Astrocyte of the cerebellum (primary cell): ENCODE measurements around the gene PRDM13.
"Not testable (repeated sequence)": the region's sequence is repeated elsewhere in the genome, so short reads cannot be mapped to it uniquely, and the experiment has no call there.

Experiments
- DNase-seq: peaks from one replicate; pipeline ENCODE4 v3.0.0-alpha.2; 2011; ENCODE audit warnings: low read depth
- H3K4me3 ChIP-seq: 2 replicates; pipeline ENCODE4 v1.5.1; 2011; ENCODE audit warnings: mild to moderate bottlenecking, low read depth, low read length, moderate library complexity
- in situ Hi-C: cut with HindIII; loops from 2 replicates; pipeline ENCODE4 v1.10.0; 2017; ENCODE audit warnings: low sequenced_read_pairs
- TF ChIP-seq, protein P1 (sequence below): IDR thresholded peaks from 2 replicates; pipeline ENCODE4 v1.5.1; 2012; ENCODE audit warnings: low read length, low read depth, moderate library complexity, mild to moderate bottlenecking; ENCODE audit errors: missing control alignments

PRDM13 gene

DNA sequence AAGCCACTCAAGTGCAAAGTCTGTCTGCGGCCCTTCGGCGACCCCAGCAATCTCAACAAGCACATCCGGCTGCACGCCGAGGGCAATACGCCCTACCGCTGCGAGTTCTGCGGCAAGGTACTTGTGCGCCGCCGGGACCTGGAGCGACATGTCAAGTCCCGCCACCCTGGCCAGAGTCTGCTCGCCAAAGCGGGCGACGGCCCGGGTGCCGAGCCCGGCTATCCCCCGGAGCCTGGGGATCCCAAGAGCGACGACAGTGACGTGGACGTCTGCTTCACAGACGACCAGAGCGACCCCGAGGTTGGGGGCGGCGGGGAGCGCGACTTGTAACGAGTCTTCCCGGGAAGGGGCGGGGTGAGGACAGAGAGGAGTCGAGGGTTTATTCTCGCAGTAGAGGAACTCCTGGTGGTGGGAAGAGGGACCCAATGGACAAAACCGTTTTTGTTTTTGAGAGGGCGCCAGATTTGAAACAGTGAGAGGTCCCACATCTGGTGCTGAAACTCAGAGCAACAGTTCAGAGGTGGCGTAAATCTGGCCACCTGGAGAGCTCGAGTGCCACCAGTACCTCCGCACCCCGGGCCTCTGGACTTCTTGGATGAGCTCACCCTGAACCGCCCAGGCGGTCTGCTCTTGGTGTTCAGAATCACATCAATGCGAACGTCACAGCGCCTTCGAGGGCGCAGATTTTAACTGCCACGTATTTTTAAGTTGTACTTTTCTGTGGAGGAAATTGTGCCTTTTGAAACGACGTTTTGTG is 8.0 kb downstream of the PRDM13 start:
- in situ Hi-C loops = no loop called here
- TF ChIP-seq, protein P1, sequence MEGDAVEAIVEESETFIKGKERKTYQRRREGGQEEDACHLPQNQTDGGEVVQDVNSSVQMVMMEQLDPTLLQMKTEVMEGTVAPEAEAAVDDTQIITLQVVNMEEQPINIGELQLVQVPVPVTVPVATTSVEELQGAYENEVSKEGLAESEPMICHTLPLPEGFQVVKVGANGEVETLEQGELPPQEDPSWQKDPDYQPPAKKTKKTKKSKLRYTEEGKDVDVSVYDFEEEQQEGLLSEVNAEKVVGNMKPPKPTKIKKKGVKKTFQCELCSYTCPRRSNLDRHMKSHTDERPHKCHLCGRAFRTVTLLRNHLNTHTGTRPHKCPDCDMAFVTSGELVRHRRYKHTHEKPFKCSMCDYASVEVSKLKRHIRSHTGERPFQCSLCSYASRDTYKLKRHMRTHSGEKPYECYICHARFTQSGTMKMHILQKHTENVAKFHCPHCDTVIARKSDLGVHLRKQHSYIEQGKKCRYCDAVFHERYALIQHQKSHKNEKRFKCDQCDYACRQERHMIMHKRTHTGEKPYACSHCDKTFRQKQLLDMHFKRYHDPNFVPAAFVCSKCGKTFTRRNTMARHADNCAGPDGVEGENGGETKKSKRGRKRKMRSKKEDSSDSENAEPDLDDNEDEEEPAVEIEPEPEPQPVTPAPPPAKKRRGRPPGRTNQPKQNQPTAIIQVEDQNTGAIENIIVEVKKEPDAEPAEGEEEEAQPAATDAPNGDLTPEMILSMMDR = no peak
- no peak for DNase-seq
- H3K4me3 ChIP-seq = no peak overlapping the region

DNA sequence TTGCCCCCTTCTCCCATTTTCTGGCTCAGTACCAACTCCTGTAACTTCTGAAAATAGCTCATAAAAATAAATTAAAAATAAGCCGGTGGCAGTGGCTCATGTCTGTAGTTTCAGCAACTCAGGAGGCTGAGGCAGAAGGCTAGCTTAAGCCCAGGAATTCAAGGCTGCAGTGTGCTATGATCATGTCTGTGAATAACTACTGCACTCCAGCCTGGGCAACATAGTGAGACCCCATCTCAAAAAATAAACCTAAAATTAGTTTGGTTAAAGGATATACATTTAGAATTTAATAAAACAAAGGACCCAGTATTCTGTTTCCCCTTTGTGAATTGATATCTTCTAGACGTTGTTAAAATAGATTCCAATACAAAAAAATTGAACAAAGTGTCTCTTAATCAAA is 10.5 kb downstream of the PRDM13 start:
- no peak overlapping the region for H3K4me3 ChIP-seq
- TF ChIP-seq, protein P1 = no peak
- in situ Hi-C loops = no loop called here
- DNase-seq = no peak

DNA sequence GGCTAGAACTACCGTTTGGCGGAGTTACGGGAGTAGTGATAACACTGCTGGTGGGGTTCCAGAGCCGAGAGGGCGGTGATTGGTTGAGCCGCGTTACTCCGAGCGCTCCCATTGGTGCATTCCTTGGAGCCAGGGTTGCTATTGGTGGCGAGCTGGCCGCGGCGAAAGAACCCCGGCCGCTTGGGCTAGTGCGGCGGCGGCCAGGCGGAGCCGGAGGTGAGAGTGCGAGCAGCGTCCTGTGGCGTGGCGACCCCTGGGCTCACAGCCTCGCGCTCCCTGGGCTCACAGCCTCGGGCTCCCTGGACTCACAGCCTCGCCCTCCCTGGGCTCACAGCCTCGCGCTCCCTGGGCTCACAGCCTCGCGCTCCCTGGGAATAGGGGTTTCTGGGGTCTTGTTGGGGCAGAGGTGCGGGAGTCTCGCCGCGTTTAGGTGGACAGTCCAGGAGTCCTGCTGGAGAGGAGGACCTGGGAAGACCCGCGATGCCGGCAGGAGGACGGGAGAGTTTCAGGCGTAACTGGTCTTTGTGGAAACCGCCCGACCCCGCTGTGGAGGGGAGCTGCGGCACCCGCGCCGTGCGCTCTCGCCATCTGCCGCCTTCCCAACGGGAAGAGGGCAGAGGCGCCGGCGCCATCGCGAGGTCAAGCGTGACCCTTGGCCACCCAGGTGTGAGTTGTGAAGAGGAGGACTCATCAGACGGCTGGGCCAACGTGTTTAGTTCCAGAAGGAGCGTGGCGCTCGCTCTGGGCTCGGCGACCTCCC is 12.2 kb downstream of the PRDM13 start:
- in situ Hi-C loops = no loop called here

DNA sequence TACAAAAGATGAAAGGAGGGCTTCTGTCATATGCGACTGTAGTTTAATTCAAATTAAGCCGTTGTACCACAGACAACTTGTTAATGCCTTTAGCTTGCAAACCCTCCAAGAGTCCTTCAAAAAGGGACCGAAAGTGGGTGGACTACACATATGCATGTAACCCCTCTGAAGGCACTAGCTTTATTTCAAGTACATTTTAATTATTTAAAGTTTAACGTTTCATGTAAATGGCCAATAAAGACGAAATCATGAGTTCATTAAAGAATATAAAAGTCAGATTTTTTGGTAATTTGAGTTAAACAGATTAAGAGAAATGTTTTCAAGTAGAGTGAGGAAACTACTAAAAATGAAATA is 12.8 kb downstream of the PRDM13 start:
- in situ Hi-C loops = no loop called here
- DNase-seq = no peak
- H3K4me3 ChIP-seq = no peak overlapping the region
- TF ChIP-seq, protein P1 = no peak

More for the DNA sequence above, 12.2 kb downstream of the PRDM13 start:
- DNase-seq = no peak
- TF ChIP-seq, protein P1 = no peak
- no peak overlapping the region for H3K4me3 ChIP-seq

DNA sequence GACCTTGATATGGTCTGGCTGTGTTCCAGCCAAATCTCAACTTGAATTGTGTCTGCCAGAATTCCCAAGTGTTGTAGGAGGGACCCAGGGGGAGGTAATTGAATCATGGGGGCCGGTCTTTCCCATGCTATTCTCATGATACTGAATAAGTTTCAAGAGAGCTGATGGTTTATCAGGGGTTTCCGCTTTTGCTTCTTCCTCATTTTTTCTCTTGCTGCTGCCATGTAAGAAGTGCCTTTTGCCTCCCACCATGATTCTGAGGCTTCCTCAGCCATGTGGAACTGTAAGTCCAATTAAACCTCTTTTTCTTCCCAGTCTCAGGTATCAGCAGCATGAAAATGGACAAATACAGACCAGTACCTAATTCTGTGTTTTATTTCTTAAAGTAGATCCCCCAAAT is 15.4 kb downstream of the PRDM13 start:
- H3K4me3 ChIP-seq, DNase-seq, in situ Hi-C loops: not testable (repeated sequence)

DNA sequence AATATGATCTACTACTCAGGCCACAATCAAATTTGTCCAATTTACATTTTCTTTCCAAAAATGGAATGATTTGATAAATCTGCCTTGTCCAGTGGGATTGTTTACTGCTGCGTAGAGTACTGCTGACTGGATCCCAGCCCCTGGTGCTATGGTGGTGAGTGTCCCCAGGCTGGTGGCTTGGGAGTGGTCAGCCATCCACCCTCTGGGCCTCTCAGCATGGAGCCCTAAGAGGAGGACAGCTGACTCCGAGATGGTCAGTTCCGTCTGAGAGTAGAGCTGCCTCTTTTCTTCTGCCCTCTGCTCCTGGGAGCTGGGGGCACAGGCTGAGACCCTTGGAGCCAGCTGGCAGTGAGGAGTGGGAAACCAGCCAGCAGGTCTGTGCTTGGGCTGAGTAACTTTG is 22.7 kb downstream of the PRDM13 start:
- no peak for DNase-seq
- no peak overlapping the region for H3K4me3 ChIP-seq
- TF ChIP-seq, protein P1 = no peak
- in situ Hi-C loops = no loop called here

DNA sequence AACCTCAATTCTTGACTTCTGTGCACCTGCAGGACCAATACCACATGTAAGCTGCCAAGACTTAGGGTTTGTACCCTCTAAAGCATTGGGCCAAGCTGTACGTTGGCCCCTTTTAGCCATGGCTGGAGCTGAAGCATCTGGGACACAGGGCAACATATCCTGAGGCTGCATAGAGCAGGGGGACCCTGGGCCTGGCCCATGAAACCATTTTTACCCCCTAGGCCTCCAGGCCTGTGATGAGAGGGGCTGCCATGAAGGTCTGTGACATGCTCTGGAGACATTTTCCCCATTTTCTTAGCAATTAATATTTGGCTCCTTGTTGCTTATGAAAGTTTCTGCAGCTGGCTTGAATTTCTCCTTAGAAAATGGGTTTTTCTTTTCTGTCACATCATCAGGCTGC is 31.0 kb downstream of the PRDM13 start:
- in situ Hi-C loops = no loop called here
- DNase-seq = no peak
- H3K4me3 ChIP-seq = no peak overlapping the region
- TF ChIP-seq, protein P1 = no peak

DNA sequence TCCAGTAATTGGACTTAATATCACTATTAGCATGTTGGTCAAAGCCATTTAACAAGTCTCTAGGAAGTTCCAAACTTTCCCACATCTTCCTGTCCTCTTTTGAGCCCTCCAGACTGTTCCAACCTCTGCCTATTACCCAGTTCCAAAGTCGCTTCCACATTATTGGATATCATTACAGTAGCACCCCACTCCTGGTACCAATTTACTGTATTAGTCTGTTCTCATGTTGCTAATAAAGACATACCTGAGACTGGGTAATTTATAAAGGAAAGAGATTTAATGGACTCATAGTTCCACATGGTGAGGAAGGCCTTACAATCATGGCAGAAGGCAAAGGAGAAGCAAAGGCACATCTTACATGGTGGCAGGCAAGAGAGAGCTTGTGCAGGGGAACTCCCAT is 31.7 kb downstream of the PRDM13 start:
- H3K4me3 ChIP-seq, in situ Hi-C loops, DNase-seq: not testable (repeated sequence)
